HCT116 (cell line): ENCODE measurements around the gene TBCD. TPM values are rescaled to one million over a fixed set of nuclear protein-coding genes. Genes with fewer than 3 reads are reported as not detected.

Experiments used
- ATAC-seq: fragments of 200-7000 bp; cut with Tn5 transposase; 2 replicates; pipeline ENCODE4 v1.9.1; 2020; ENCODE audit warnings: mild to moderate bottlenecking, moderate library complexity
- BruUV-seq: library from RNA; stranded (reverse); fragments of 400-500 nt; replicated peaks from 2 replicates; lab custom pipeline; 2021; lab: Mats Ljungman, UMichigan
- CTCF ChIA-PET: fragments of 300-600 bp; sonication (Branson Sonifier 250); formaldehyde crosslinking; loops from one replicate; lab custom pipeline; 2021; ENCODE audit warnings: antibody characterized with exemption; lab: Charles Lee
- POLR2A ChIA-PET: fragments of 300-600, 350-600 bp; sonication (Branson Sonifier 250); formaldehyde crosslinking; loops from one replicate; lab custom pipeline; 2021; ENCODE audit warnings: antibody characterized with exemption; lab: Charles Lee
- RAD21 ChIA-PET, 2 experiments: fragments of 300-600 bp; sonication (Branson Sonifier 250); formaldehyde crosslinking; loops; one replicate each; lab custom pipeline; 2023; ENCODE audit warnings: low total read pairs in 2 of 2; ENCODE audit not compliant: uncharacterized antibody in 2 of 2, unreplicated experiment in 2 of 2, low non-redundant PET in 1 of 2; lab: Charles Lee
- DNase-seq: peaks from one replicate; pipeline ENCODE4 v3.0.0-alpha.2; 2010; ENCODE audit warnings: low read depth, low spot score
- H2AFZ ChIP-seq: fragments of 200-600 bp; shearing (Covaris generic), sonication (generic); 2 replicates; pipeline ENCODE4 v1.6.1; 2017; ENCODE audit warnings: low read depth, mixed run types, mixed read lengths, antibody characterized with exemption, low read length; ENCODE audit not compliant: poor library complexity, severe bottlenecking
- H3K27ac ChIP-seq: 2 replicates; pipeline ENCODE4 v1.5.1; 2012; ENCODE audit warnings: low read depth, low read length
- H3K27me3 ChIP-seq: fragments of 200-600 bp; sonication (generic); 2 replicates; pipeline ENCODE4 v1.6.1; 2016; ENCODE audit warnings: mixed run types, low read length, mixed read lengths; ENCODE audit not compliant: insufficient read depth
- H3K36me3 ChIP-seq, 2 experiments: fragments of 200-500 bp in 1 of 2; fragments of 200-600 bp in 1 of 2; sonication (Bioruptor generic) in 1 of 2; sonication (generic) in 1 of 2; 2 replicates each; pipeline versions ENCODE4 v1.5.1 to v1.6.1; 2014 to 2016; ENCODE audit warnings: low read length in 2 of 2, inconsistent platforms in 1 of 2, mixed read lengths in 1 of 2, mixed run types in 1 of 2; ENCODE audit not compliant: insufficient read depth in 2 of 2, control insufficient read depth in 1 of 2
- H3K4me1 ChIP-seq, 2 experiments: fragments of 200-600 bp in 1 of 2; sonication (generic) in 1 of 2; 2 replicates each; pipeline versions ENCODE4 v1.5.1 to v1.6.1; 2012 to 2017; ENCODE audit warnings: low read length in 2 of 2, inconsistent platforms in 1 of 2, mild to moderate bottlenecking in 1 of 2, mixed read lengths in 1 of 2, mixed run types in 1 of 2, moderate library complexity in 1 of 2; ENCODE audit not compliant: insufficient read depth in 2 of 2, control insufficient read depth in 1 of 2
- H3K4me2 ChIP-seq: fragments of 200-600 bp; sonication (generic); 2 replicates; pipeline ENCODE4 v1.6.1; 2017; ENCODE audit warnings: mixed run types, low read length, mixed read lengths
- H3K4me3 ChIP-seq, 2 experiments: fragments of 200-600 bp in 1 of 2; sonication (generic) in 1 of 2; replicated peaks in 1 of 2; 2 replicates each; pipeline ENCODE4 v1.5.1; 2011 to 2016; ENCODE audit warnings: low read length in 2 of 2, control low read depth in 1 of 2, low read depth in 1 of 2, mild to moderate bottlenecking in 1 of 2, mixed read lengths in 1 of 2, mixed run types in 1 of 2
- H3K79me2 ChIP-seq: fragments of 200-600 bp; sonication (generic); 2 replicates; pipeline ENCODE4 v1.6.1; 2017; ENCODE audit warnings: mild to moderate bottlenecking, mixed run types, low read length, moderate library complexity, mixed read lengths; ENCODE audit not compliant: insufficient read depth
- H3K9ac ChIP-seq: fragments of 200-600 bp; sonication (generic); 2 replicates; pipeline ENCODE4 v1.6.1; 2016; ENCODE audit warnings: low read length, mixed read lengths
- H3K9me2 ChIP-seq: fragments of 200-600 bp; sonication (generic), shearing (Covaris generic); 2 replicates; pipeline ENCODE4 v1.6.1; 2017; ENCODE audit warnings: mixed run types, mild to moderate bottlenecking, moderate library complexity; ENCODE audit not compliant: insufficient read depth
- H3K9me3 ChIP-seq, 2 experiments: fragments of 200-500 bp in 1 of 2; fragments of 200-600 bp in 1 of 2; sonication (Bioruptor generic) in 1 of 2; sonication (generic) in 1 of 2; 2 replicates each; pipeline ENCODE4 v1.6.1; 2014 to 2017; ENCODE audit warnings: low read length in 2 of 2, mixed read lengths in 2 of 2, inconsistent platforms in 1 of 2, low read depth in 1 of 2, mild to moderate bottlenecking in 1 of 2, mixed run types in 1 of 2, moderate library complexity in 1 of 2; ENCODE audit not compliant: control insufficient read depth in 1 of 2, insufficient read depth in 1 of 2
- H4K20me1 ChIP-seq: fragments of 200-600 bp; sonication (generic), shearing (Covaris generic); 2 replicates; pipeline ENCODE4 v1.6.1; 2017; ENCODE audit warnings: mixed run types, mild to moderate bottlenecking, moderate library complexity; ENCODE audit not compliant: insufficient read depth
- CBX3 ChIP-seq: IDR thresholded peaks from 2 replicates; pipeline ENCODE4 v1.6.1; 2012; ENCODE audit warnings: low read depth
- CEBPB ChIP-seq: IDR thresholded peaks from 2 replicates; pipeline ENCODE4 v1.6.1; 2012; ENCODE audit warnings: low read depth
- EGR1 ChIP-seq: IDR thresholded peaks from 2 replicates; pipeline ENCODE4 v1.6.1; 2012; ENCODE audit warnings: low read depth
- ELF1 ChIP-seq: IDR thresholded peaks from 2 replicates; pipeline ENCODE4 v1.6.1; 2012; ENCODE audit warnings: low read depth, borderline replicate concordance
- EZH2phosphoT487 ChIP-seq: fragments of 200-600 bp; IDR thresholded peaks from 2 replicates; pipeline ENCODE4 v1.6.1; 2018; ENCODE audit warnings: antibody characterized with exemption, borderline replicate concordance
- JUND ChIP-seq: IDR thresholded peaks from 2 replicates; pipeline ENCODE4 v1.6.1; 2012
- POLR2AphosphoS5 ChIP-seq: IDR thresholded peaks from 2 replicates; pipeline ENCODE4 v1.6.1; 2011; ENCODE audit warnings: mild to moderate bottlenecking, low read depth, low read length, moderate library complexity
- SIN3A ChIP-seq: IDR thresholded peaks from 2 replicates; pipeline ENCODE4 v1.6.1; 2012; ENCODE audit warnings: low read depth
- SP1 ChIP-seq: IDR thresholded peaks from 2 replicates; pipeline ENCODE4 v1.6.1; 2012; ENCODE audit warnings: low read depth
- SRF ChIP-seq: IDR thresholded peaks from 2 replicates; pipeline ENCODE4 v1.6.1; 2012; ENCODE audit warnings: low read depth
- YY1 ChIP-seq: IDR thresholded peaks from 2 replicates; pipeline ENCODE4 v1.6.1; 2011; ENCODE audit warnings: low read length, low read depth, moderate library complexity, mild to moderate bottlenecking; ENCODE audit not compliant: insufficient replicate concordance; ENCODE audit errors: extremely low read depth
- ZNF274 ChIP-seq: fragments of 200-500 bp; sonication (Bioruptor generic); IDR thresholded peaks from 2 replicates; pipeline ENCODE4 v1.6.1; 2014; ENCODE audit warnings: mild to moderate bottlenecking, low read depth, low read length, inconsistent platforms
- intact Hi-C: fragments of 100-400 bp; cut with micrococcal nuclease; formaldehyde crosslinking; loops from 2 replicates; pipeline ENCODE4 v1.10.0; 2022
- total RNA-seq: library from RNA; stranded (reverse); gene quantifications from one replicate; pipeline ENCODE4 v1.2.1, GENCODE V29; 2021; ENCODE audit not compliant: unreplicated experiment
- TF ChIP-seq, protein P1 (sequence below), 3 experiments: fragments of 200-600 bp in 1 of 3; sonication (generic) in 1 of 3; IDR thresholded peaks in 2 of 3; conservative IDR thresholded peaks in 1 of 3; 2 replicates each; pipeline ENCODE4 v1.5.1; 2012 to 2017; ENCODE audit warnings: low read depth in 2 of 3, low read length in 2 of 3, antibody characterized with exemption in 1 of 3, borderline replicate concordance in 1 of 3, control low read depth in 1 of 3, mild to moderate bottlenecking in 1 of 3, mixed read lengths in 1 of 3, mixed run types in 1 of 3, moderate library complexity in 1 of 3; ENCODE audit not compliant: insufficient read depth in 1 of 3
- TF ChIP-seq, protein P2 (sequence below): IDR thresholded peaks from 2 replicates; pipeline ENCODE4 v1.6.1; 2012
- TF ChIP-seq, protein P3 (sequence below): IDR thresholded peaks from 2 replicates; pipeline ENCODE4 v1.6.1; 2012; ENCODE audit warnings: low read depth
- TF ChIP-seq, protein P4 (sequence below): IDR thresholded peaks from 2 replicates; pipeline ENCODE4 v1.6.1; 2011; ENCODE audit warnings: mild to moderate bottlenecking, low read length, moderate library complexity; ENCODE audit not compliant: insufficient replicate concordance; ENCODE audit errors: extremely low read depth

Gene TBCD
- total RNA-seq, 1 experiment from 2014 or later, result 152 TPM

DNA sequence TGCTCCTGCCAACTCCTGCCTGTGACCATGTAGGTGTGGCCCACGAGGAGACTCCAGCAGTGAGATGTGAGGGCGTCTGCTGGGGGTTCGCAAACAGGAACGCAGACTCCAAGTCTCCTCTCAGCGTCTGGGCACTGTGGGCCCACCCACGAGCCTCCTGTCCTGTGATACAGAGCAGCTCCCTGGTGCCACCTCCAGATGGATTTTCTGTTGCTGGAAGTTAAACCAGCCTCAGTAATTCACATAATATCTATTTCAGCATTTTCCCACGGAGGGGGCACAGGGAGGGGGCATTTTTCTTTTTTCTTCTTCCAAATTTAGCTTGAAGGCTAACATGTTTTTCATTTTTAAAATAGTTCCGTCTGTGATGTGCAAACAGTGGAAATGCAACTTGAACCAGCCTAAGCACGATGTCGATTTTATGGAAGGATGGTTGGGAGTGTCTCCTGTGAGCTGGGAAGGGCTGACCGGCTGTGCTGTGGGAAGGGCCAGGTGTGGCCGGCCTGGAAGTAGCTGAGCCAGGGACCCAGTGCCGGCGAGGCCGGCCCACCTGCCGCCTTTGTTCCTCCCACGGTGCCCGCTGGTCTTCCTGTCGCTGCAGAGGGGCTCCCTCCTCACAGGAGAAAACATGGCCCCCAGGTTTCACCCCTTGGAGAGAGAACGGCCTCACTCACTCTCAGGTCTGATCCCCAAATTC lies 49.5 kb upstream of the TBCD start (continued):
- TF ChIP-seq CEBPB (no peak), SIN3A (no peak), JUND (no peak)
- TF ChIP-seq, protein P1, sequence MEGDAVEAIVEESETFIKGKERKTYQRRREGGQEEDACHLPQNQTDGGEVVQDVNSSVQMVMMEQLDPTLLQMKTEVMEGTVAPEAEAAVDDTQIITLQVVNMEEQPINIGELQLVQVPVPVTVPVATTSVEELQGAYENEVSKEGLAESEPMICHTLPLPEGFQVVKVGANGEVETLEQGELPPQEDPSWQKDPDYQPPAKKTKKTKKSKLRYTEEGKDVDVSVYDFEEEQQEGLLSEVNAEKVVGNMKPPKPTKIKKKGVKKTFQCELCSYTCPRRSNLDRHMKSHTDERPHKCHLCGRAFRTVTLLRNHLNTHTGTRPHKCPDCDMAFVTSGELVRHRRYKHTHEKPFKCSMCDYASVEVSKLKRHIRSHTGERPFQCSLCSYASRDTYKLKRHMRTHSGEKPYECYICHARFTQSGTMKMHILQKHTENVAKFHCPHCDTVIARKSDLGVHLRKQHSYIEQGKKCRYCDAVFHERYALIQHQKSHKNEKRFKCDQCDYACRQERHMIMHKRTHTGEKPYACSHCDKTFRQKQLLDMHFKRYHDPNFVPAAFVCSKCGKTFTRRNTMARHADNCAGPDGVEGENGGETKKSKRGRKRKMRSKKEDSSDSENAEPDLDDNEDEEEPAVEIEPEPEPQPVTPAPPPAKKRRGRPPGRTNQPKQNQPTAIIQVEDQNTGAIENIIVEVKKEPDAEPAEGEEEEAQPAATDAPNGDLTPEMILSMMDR (IDR thresholded peaks at IDR 0.05 in 2 of 3, conservative IDR thresholded peaks at IDR 0.05 in 1 of 3; ENCODE audit: borderline replicate concordance in 1 of 3, insufficient read depth in 1 of 3, low read depth in 2 of 3, low read length in 2 of 3), result no peak

DNA sequence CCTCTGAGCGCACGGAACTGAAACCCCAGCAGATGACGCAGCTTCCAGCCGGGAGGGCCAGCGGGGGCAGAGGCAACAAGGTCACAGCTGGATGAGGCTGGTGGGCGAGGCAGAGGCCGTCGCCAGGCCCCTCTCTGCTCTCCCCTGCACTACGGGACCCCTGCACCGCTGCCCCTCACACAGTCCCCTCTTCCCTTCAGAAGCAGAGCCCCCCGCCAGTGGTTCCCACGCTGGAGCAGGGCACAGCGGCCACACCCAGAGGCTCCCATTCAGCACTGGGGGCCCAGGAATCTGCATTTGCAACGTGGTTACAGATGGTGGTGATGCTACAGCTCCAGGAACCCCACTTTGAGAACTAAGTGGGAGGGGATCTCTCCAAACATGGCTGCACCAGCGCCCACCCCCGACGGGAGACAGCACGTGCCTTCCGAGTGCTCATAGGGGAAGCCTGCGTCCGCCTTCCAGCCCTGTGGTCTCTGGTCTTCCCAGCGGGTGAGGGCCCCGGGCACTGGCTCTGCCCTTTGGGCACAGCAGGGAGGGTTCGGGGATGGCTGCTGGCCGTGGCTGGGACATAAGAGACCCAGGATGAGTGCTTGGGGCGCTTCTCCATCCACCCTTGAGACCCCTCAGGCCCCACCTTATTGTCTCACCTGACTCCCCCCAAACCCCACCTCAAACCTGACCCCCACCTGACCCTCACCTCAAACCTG lies 48.7 kb upstream of the TBCD start:
- Histone ChIP-seq H3K9me2 (no peaks in the 10 kb centered on the region), H3K4me2 (no peak overlapping the region), H3K27ac (no peak overlapping the region), H2AFZ (no peak overlapping the region), H3K79me2 (no peaks in the 10 kb centered on the region), H3K4me1 (peaks cover 3 to 16% of the 10 kb centered on the region in 2 experiments; a peak in 3 of 4 replicates), H3K9ac (no peak overlapping the region), H3K4me3 (no peak overlapping the region), H3K9me3 (no peaks in the 10 kb centered on the region), H3K36me3 (no peaks in the 10 kb centered on the region), H4K20me1 (no peaks in the 10 kb centered on the region), H3K27me3 (no peaks in the 10 kb centered on the region)
- ATAC-seq (no peak), DNase-seq (no peak)
- ChIA-PET POLR2A (no interaction called here), RAD21 (no interaction called here), CTCF (no interaction called here)
- no TSS peak for BruUV-seq
- intact Hi-C loops, result no loop called here
- TF ChIP-seq EGR1, result no peak
- TF ChIP-seq, protein P2, sequence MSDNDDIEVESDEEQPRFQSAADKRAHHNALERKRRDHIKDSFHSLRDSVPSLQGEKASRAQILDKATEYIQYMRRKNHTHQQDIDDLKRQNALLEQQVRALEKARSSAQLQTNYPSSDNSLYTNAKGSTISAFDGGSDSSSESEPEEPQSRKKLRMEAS, result no peak
- no peak for TF ChIP-seq ELF1
- no peak for TF ChIP-seq YY1
- TF ChIP-seq EZH2phosphoT487, result no peak
- no peak for TF ChIP-seq SIN3A
- TF ChIP-seq, protein P3, sequence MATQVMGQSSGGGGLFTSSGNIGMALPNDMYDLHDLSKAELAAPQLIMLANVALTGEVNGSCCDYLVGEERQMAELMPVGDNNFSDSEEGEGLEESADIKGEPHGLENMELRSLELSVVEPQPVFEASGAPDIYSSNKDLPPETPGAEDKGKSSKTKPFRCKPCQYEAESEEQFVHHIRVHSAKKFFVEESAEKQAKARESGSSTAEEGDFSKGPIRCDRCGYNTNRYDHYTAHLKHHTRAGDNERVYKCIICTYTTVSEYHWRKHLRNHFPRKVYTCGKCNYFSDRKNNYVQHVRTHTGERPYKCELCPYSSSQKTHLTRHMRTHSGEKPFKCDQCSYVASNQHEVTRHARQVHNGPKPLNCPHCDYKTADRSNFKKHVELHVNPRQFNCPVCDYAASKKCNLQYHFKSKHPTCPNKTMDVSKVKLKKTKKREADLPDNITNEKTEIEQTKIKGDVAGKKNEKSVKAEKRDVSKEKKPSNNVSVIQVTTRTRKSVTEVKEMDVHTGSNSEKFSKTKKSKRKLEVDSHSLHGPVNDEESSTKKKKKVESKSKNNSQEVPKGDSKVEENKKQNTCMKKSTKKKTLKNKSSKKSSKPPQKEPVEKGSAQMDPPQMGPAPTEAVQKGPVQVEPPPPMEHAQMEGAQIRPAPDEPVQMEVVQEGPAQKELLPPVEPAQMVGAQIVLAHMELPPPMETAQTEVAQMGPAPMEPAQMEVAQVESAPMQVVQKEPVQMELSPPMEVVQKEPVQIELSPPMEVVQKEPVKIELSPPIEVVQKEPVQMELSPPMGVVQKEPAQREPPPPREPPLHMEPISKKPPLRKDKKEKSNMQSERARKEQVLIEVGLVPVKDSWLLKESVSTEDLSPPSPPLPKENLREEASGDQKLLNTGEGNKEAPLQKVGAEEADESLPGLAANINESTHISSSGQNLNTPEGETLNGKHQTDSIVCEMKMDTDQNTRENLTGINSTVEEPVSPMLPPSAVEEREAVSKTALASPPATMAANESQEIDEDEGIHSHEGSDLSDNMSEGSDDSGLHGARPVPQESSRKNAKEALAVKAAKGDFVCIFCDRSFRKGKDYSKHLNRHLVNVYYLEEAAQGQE, result no peak
- no peak for TF ChIP-seq CEBPB
- TF ChIP-seq ZNF274, result no peak
- TF ChIP-seq, protein P4, sequence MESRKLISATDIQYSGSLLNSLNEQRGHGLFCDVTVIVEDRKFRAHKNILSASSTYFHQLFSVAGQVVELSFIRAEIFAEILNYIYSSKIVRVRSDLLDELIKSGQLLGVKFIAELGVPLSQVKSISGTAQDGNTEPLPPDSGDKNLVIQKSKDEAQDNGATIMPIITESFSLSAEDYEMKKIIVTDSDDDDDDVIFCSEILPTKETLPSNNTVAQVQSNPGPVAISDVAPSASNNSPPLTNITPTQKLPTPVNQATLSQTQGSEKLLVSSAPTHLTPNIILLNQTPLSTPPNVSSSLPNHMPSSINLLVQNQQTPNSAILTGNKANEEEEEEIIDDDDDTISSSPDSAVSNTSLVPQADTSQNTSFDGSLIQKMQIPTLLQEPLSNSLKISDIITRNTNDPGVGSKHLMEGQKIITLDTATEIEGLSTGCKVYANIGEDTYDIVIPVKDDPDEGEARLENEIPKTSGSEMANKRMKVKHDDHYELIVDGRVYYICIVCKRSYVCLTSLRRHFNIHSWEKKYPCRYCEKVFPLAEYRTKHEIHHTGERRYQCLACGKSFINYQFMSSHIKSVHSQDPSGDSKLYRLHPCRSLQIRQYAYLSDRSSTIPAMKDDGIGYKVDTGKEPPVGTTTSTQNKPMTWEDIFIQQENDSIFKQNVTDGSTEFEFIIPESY, result no peak
- no peak for TF ChIP-seq SP1
- no peak for TF ChIP-seq JUND
- TF ChIP-seq CBX3, result no peak
- no peak for TF ChIP-seq SRF
- TF ChIP-seq POLR2AphosphoS5, result no peak
